ENCODE measurements around the gene KRTAP4-11.
"Not testable (repeated sequence)": the region's sequence is repeated elsewhere in the genome, so short reads cannot be mapped to it uniquely, and the experiment has no call there.

The KRTAP4-11 gene

GRCh38 chr17:41084100-41084856 is 33.9 kb downstream of the KRTAP4-11 start, which contains the start of gene KRTAP4-7:
Gene KRTAP4-7 (plus strand): TSS chr17:41084150. CDS start chr17:41084207, 57 bp downstream.
- not testable (repeated sequence) for DNase-seq (ENCODE audit: low spot score)

GRCh38 chr17:41083427-41083826 is 34.7 kb downstream of the KRTAP4-11 start:
- DNase-seq (ENCODE audit: low spot score) = not testable (repeated sequence)

- DNase-seq (ENCODE audit: low spot score) = no peak
Observed at GRCh38 chr17:41082626-41083025, 35.5 kb downstream of the KRTAP4-11 start.

- DNase-seq (ENCODE audit: low spot score) = no peak
Observed at GRCh38 chr17:41076788-41077187, 41.4 kb downstream of the KRTAP4-11 start.

- DNase-seq (ENCODE audit: low spot score) = no peak
Observed at GRCh38 chr17:41073676-41074075, 44.5 kb downstream of the KRTAP4-11 start.

GRCh38 chr17:41071606-41072360 is 46.4 kb downstream of the KRTAP4-11 start:
- no peak for DNase-seq (ENCODE audit: low spot score)

GRCh38 chr17:41069031-41069430 is 49.1 kb downstream of the KRTAP4-11 start:
- DNase-seq (ENCODE audit: low spot score) = no peak

- DNase-seq (ENCODE audit: low spot score) = no peak
Observed at GRCh38 chr17:41067281-41067680, 50.9 kb downstream of the KRTAP4-11 start.
